Smooth muscle cell (in vitro differentiated cells): ENCODE measurements around the gene PLAAT3. TPM values are rescaled to one million over a fixed set of nuclear protein-coding genes. Genes with fewer than 3 reads are reported as not detected.
"Not testable (repeated sequence)": the region's sequence is repeated elsewhere in the genome, so short reads cannot be mapped to it uniquely, and the experiment has no call there.

Experiments used
- DNase-seq: peaks from one replicate; lab custom pipeline; 2025; ENCODE audit not compliant: unreplicated experiment; lab: John Stamatoyannopoulos, UW
- H2AFZ ChIP-seq: fragments of 200-600 bp; sonication (generic); 2 replicates; pipeline ENCODE4 v1.6.0; 2016; ENCODE audit warnings: antibody characterized with exemption, low read depth, mild to moderate bottlenecking
- H3F3A ChIP-seq: fragments of 200-600 bp; sonication (generic); 2 replicates; pipeline ENCODE4 v1.6.0; 2017; ENCODE audit warnings: antibody characterized with exemption, low read depth
- H3K27ac ChIP-seq: fragments of 200-600 bp; sonication (generic); 2 replicates; pipeline ENCODE4 v1.5.1; 2016; ENCODE audit warnings: low read depth, mild to moderate bottlenecking
- H3K27me3 ChIP-seq: fragments of 200-600 bp; sonication (generic); 2 replicates; pipeline ENCODE4 v1.6.1; 2016; ENCODE audit warnings: low read depth, mild to moderate bottlenecking
- H3K36me3 ChIP-seq: fragments of 200-600 bp; sonication (generic); 2 replicates; pipeline ENCODE4 v1.5.1; 2016; ENCODE audit warnings: low read depth
- H3K4me1 ChIP-seq: fragments of 200-600 bp; sonication (generic); 2 replicates; pipeline ENCODE4 v1.5.1; 2016; ENCODE audit warnings: low read depth
- H3K4me2 ChIP-seq: fragments of 200-600 bp; sonication (generic); 2 replicates; pipeline ENCODE4 v1.6.0; 2016; ENCODE audit warnings: mild to moderate bottlenecking
- H3K4me3 ChIP-seq: fragments of 200-600 bp; sonication (generic); 2 replicates; pipeline ENCODE4 v1.5.1; 2016; ENCODE audit warnings: mild to moderate bottlenecking
- H3K79me2 ChIP-seq: fragments of 200-600 bp; sonication (generic); 2 replicates; pipeline ENCODE4 v1.6.0; 2016; ENCODE audit warnings: low read depth, mild to moderate bottlenecking
- H3K9ac ChIP-seq: fragments of 200-600 bp; sonication (generic); 2 replicates; pipeline ENCODE4 v1.6.0; 2016; ENCODE audit warnings: low read depth
- H3K9me3 ChIP-seq: fragments of 200-600 bp; sonication (generic); replicated peaks from 2 replicates; pipeline ENCODE4 v1.5.1; 2016; ENCODE audit warnings: low read depth
- H4K20me1 ChIP-seq: fragments of 200-600 bp; sonication (generic); 2 replicates; pipeline ENCODE4 v1.6.0; 2016; ENCODE audit warnings: low read depth
- CTCF ChIP-seq: fragments of 200-600 bp; sonication (generic); IDR thresholded peaks from 2 replicates; pipeline ENCODE4 v1.5.1; 2017; ENCODE audit warnings: borderline replicate concordance, mild to moderate bottlenecking, antibody characterized with exemption; ENCODE audit not compliant: insufficient read depth, poor library complexity, severe bottlenecking
- WGBS: methylation state at CpG from one replicate; pipeline ENCODE4 v1.1.7; 2016; ENCODE audit warnings: low lambda C conversion rate; 5-methylcytosine and 5-hydroxymethylcytosine counted together
- polyA plus RNA-seq: library from polyadenylated mRNA; unstranded; fragments of >200 nt; fragmentation: Nextera tagmentation; extraction: Ambion mirVana; gene quantifications from 2 replicates; pipeline ENCODE4 v1.2.1, GENCODE V29; 2016
- total RNA-seq: library from RNA; depleted of rRNA; stranded (reverse); fragments of >200 nt; gene quantifications from 2 replicates; pipeline ENCODE4 v1.2.3, GENCODE V29; 2014

PLAAT3 gene
- total and polyA plus RNA-seq, 2 experiments from 2014 or later = 0.90 to 5.2 TPM

GRCh38 chr11:63549411-63549810 lies 64.8 kb downstream of the PLAAT3 start:
- Histone ChIP-seq H2AFZ (no peak overlapping the region), H3K4me1 (no peaks in the 10 kb centered on the region), H3K27me3 (no peaks in the 10 kb centered on the region), H3K27ac (no peak overlapping the region), H4K20me1 (no peaks in the 10 kb centered on the region), H3K4me3 (no peak overlapping the region), H3F3A (no peaks in the 10 kb centered on the region), H3K9ac (no peak overlapping the region), H3K79me2 (no peaks in the 10 kb centered on the region), H3K4me2 (no peak overlapping the region), H3K9me3 (no peaks in the 10 kb centered on the region), H3K36me3 (no peaks in the 10 kb centered on the region)
- no peak for DNase-seq
- 98% methylated on average over 4 of the region's 4 CpGs for WGBS
- TF ChIP-seq CTCF = no peak

- TF ChIP-seq CTCF = no peak
- no peaks in the 10 kb centered on the region for H3K4me1 ChIP-seq
- no peak overlapping the region for H3K4me3 ChIP-seq
- no peak for DNase-seq
- H3K4me2 ChIP-seq = no peak overlapping the region
- no peaks in the 10 kb centered on the region for H3K27me3 ChIP-seq
- no peaks in the 10 kb centered on the region for H3K79me2 ChIP-seq
- H3K9ac ChIP-seq = no peak overlapping the region
- H3K36me3 ChIP-seq = no peaks in the 10 kb centered on the region
- 42% methylated on average over 4 of the region's 4 CpGs for WGBS
- H2AFZ ChIP-seq = no peak overlapping the region
- H3K27ac ChIP-seq = no peak overlapping the region
- H3K9me3 ChIP-seq = no peaks in the 10 kb centered on the region
- no peaks in the 10 kb centered on the region for H3F3A ChIP-seq
- no peaks in the 10 kb centered on the region for H4K20me1 ChIP-seq
Observed at GRCh38 chr11:63548178-63548577, 66.1 kb downstream of the PLAAT3 start.

GRCh38 chr11:63547061-63547460 lies 67.2 kb downstream of the PLAAT3 start:
- no peak for DNase-seq
- Histone ChIP-seq H3K79me2 (no peaks in the 10 kb centered on the region), H3K36me3 (no peaks in the 10 kb centered on the region), H3K27me3 (no peaks in the 10 kb centered on the region), H4K20me1 (no peaks in the 10 kb centered on the region), H3F3A (no peaks in the 10 kb centered on the region), H3K4me3 (no peak overlapping the region), H3K27ac (no peak overlapping the region), H3K4me1 (no peaks in the 10 kb centered on the region), H2AFZ (no peak overlapping the region), H3K9ac (no peak overlapping the region), H3K9me3 (no peaks in the 10 kb centered on the region), H3K4me2 (no peak overlapping the region)
- WGBS = 85% methylated on average over 1 of the region's 1 CpG
- no peak for TF ChIP-seq CTCF

GRCh38 chr11:63543711-63544110 lies 70.5 kb downstream of the PLAAT3 start:
- H2AFZ ChIP-seq = no peak overlapping the region
- no peaks in the 10 kb centered on the region for H3K4me1 ChIP-seq
- no peaks in the 10 kb centered on the region for H3K36me3 ChIP-seq
- no peak for TF ChIP-seq CTCF
- H3K27me3 ChIP-seq = no peaks in the 10 kb centered on the region
- no peaks in the 10 kb centered on the region for H4K20me1 ChIP-seq
- H3K4me3 ChIP-seq = no peak overlapping the region
- no peak for DNase-seq
- WGBS = 92% methylated on average over 2 of the region's 2 CpGs
- no peaks in the 10 kb centered on the region for H3F3A ChIP-seq
- H3K4me2 ChIP-seq = no peak overlapping the region
- no peaks in the 10 kb centered on the region for H3K9me3 ChIP-seq
- no peak overlapping the region for H3K27ac ChIP-seq
- no peaks in the 10 kb centered on the region for H3K79me2 ChIP-seq
- no peak overlapping the region for H3K9ac ChIP-seq

GRCh38 chr11:63542506-63542905 lies 71.7 kb downstream of the PLAAT3 start:
- not testable (repeated sequence) for DNase-seq, H4K20me1 ChIP-seq, H3K4me3 ChIP-seq, H3K9ac ChIP-seq, H3K27me3 ChIP-seq, H3F3A ChIP-seq, H3K9me3 ChIP-seq, H3K79me2 ChIP-seq, H3K4me2 ChIP-seq, H2AFZ ChIP-seq, H3K4me1 ChIP-seq, H3K36me3 ChIP-seq, H3K27ac ChIP-seq
- WGBS = 85% methylated on average over 2 of the region's 2 CpGs
